AG20443 (cell line): ENCODE results near the gene PKP1.
A peak's percentile ranks its signal among the peaks of the same experiment; 100 is the strongest.

ENCODE experiments used
- DNase-seq: peaks from one replicate; pipeline ENCODE4 v3.0.0; 2012; ENCODE audit warnings: low spot score, mixed read lengths

The PKP1 gene

DNA sequence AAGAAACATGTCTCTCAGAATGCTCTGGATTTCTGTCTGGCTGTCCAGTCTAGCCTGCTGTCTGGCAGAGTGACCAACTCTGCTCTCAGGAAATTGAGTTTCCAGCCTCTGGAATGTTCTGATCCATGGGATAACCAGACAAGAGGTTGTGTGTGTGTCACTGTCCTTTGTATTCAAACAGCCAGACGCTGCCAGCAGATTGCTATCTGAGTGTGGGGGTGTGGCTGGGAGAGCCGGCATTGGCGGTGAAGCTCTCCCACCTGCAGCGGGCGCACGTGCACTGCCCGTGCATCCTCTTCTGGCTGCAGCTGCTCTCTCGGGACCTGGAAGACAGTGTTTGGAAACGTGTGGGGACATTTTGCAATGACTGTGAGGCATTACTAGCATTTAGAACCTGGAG is 26.1 kb downstream of the PKP1 start:
- DNase-seq, result peak; percentile 71

DNA sequence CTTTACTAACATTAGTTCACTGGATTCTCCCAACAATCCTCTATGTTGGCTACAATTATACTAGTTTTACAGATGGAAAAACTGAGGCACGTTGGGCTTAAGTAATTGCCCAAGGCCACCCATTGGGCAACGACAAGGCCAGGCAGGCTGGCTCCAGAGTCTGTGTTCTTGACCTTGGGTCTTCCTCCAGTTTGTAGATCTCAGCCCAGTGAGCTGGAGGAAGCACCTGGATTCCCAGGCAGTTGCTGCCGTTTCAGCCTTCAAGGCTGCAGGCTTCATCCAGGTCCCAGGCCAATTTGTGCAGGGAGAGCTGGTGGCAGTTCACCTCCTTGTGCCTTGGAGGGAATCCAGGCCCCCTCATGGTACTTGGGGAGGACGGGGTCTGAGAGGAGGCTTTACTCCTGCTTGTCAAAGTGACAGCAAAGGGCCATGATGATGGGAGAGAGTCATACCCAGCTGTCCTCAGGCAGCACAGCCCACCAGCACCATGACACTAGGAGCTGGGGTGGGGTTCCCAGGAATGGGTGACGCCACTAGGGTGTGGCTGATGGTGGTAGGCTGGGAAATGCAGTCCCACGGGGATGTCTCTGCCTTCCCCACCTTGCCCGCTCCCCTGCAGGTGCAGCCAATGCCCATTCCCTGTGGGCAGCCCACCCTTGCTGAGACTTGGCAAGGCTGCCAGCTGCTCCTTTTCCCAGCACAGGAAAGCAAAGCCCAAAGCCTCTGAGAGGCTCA is 27.1 kb downstream of the PKP1 start:
- no peak for DNase-seq

DNA sequence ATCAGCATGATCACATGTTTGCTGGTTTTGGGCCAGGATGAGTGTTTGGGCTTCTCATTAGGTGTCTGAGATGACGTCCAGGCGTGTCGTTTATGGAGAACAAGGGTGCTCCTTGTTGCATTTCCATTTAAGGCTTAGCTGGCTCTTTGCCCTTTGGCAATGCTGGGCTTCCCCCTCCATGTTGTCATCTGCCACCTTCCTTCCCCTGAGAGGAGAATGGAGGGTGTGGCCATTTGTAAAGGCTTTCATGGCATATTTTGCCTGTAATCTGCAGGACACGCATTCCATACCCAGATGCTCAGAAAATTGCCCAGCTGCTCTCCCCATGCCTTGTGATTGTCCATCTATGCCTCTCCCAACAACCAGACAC is 27.7 kb downstream of the PKP1 start:
- DNase-seq, result peak; percentile 24

DNA sequence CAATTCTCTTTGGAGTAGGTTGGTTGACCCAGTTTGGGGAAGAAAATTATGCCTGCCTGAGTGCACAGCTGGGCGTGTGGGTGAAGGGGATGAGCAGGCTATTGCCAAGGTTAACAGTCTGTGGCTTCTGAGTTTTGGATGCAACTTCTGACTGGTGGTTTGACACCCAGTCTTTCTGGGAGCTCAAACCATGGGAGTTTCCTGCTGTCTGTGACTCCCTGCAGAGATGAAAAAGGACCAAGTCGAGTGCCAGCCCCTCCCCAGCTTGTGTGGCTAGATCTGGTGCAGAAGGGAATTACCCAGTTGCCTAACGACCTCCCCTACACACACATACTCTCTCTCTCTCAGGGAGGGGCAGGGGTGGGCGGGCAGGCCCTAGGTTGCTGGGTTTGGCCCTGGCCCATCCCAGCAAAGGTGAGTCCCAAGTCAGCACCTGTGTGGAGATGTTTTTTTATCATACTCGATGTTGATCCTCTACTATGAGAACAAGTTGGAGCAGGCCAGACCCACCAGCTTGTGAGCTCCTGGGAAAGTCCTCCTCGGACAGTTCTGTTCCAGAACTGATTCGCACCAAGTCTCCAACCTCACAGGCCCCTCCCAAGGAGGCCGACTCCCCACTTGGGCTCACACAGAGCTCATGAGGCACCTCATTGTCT is 28.2 kb downstream of the PKP1 start:
- no peak for DNase-seq

DNA sequence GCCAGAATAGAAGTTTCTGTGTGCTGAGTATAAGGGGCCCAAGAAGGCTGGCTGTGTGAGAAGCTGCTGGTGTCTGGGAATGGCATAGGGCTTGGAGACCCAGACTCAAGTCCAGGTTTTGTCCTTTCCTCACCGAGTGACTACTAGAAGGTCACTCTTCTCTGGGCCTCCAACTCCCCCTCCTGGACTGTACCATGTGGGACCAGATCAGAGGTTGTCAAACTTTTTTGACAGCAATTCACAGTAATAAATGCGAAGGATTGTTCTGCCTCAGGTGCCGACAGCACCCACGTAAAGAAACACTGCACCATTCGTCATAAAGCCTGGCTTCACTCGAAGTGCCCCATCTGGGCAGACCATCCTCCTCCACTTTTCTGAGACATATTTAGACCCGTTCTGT is 29.0 kb downstream of the PKP1 start:
- DNase-seq, result no peak

DNA sequence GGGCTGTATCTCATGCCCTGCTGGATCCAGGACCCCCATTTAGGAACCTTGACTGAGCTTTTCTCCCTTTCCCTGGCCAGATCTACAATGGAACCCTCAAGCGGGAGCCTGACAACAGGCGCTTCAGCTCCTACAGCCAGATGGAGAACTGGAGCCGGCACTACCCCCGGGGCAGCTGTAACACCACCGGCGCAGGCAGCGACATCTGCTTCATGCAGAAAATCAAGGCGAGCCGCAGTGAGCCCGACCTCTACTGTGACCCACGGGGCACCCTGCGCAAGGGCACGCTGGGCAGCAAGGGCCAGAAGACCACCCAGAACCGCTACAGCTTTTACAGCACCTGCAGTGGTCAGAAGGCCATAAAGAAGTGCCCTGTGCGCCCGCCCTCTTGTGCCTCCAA is 29.8 kb downstream of the PKP1 start:
- DNase-seq, result no peak

DNA sequence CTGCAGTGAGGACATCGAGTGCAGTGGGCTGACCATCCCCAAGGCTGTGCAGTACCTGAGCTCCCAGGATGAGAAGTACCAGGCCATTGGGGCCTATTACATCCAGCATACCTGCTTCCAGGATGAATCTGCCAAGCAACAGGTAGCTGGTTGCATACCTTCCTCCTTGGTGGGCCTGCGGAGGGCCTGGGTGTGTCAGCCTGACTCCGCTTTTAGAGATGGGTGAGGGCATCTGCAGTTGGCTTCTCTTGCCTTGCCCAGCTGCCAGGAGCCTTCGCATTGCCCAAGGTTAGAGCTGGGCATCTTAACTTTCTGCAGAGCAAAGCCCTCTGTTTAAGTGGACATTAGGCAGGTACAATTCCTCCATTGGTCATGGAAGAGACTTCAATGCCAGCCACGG is 33.2 kb downstream of the PKP1 start:
- no peak for DNase-seq

DNA sequence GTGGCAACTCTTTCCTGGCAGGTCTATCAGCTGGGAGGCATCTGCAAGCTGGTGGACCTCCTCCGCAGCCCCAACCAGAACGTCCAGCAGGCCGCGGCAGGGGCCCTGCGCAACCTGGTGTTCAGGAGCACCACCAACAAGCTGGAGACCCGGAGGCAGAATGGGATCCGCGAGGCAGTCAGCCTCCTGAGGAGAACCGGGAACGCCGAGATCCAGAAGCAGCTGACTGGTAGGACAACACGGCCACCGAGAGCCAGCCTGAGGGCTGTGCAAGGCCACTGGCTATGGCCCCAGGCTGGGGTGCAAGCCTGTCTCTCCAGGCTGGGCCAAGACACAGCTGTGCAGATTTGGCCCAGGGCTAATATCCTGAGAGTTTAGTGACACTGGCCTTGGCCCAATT is 34.2 kb downstream of the PKP1 start:
- DNase-seq, result no peak

DNA sequence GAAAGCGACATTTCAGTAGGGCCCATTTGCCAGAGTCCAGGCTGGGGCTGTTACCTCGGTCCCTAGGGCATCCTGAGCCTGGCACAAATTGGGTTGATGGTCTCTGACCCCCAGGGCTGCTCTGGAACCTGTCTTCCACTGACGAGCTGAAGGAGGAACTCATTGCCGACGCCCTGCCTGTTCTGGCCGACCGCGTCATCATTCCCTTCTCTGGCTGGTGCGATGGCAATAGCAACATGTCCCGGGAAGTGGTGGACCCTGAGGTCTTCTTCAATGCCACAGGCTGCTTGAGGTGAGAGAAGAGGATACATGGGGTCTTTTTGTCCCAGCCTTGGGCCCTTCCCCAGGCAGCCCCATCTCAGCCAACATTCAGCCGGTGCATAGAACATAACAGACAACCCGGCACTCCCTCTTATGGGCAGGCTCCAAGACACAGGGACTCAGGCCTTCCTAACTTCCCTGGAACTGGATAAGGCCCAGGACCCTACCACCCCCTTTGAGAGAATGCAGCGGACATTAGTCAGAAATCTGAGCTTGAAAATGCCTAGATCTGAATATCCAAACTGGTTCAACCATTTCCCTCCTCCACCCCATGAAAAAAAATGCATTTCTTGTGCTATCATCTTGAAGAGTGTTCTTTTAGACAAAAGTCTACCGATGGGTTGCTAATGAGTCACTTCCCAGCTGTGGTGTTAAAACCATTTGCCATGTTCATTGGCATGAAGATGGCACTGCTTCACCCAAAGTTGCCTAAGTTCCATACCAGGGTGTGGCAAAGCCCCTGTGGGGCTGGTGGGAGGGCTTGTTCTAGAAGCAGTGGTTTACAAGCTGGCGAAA is 35.4 kb downstream of the PKP1 start:
- DNase-seq, result no peak

DNA sequence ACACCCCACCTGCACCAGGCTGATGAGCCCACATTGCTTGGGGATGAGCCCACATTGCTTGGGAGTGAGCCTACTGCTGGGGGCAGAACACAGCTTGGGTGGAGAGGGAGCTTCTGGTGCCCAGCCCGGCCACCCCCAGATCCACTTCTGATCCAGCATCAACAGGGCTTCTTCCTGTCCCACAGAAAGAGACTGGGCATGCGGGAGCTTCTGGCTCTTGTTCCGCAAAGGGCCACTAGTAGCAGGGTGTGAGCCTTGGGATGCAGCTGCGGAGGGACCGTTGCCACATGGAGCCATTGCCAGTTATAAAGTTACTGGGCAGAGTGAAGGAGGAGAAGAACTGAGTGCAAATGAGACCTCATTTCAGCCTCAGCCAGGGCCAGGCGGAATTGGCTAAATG is 36.3 kb downstream of the PKP1 start:
- DNase-seq, result no peak

DNA sequence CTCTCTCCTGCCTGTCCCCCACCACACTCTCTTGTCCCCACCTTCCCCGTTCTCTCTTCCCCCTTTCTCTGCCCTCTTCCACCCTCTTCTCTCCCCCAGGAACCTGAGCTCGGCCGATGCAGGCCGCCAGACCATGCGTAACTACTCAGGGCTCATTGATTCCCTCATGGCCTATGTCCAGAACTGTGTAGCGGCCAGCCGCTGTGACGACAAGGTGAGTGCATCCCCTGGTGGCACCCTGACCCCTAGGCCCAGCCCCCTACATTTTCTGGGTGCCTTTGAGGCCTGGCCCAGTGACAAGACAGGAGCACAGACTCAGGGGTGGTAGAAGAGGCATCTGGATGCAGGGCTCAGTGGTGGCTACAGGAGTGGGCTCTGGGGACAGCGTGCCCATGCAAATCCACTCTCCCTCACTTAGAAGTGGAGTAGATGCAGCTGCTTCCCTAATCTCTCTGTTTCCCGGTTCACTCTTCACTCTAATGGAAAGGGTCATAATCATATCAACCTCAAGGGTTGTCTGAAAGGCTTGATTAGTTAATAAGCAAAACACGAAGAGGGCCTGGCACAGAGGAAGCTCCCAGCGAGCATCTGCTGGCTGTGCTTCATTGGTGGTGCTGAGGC is 37.0 kb downstream of the PKP1 start:
- no peak for DNase-seq

DNA sequence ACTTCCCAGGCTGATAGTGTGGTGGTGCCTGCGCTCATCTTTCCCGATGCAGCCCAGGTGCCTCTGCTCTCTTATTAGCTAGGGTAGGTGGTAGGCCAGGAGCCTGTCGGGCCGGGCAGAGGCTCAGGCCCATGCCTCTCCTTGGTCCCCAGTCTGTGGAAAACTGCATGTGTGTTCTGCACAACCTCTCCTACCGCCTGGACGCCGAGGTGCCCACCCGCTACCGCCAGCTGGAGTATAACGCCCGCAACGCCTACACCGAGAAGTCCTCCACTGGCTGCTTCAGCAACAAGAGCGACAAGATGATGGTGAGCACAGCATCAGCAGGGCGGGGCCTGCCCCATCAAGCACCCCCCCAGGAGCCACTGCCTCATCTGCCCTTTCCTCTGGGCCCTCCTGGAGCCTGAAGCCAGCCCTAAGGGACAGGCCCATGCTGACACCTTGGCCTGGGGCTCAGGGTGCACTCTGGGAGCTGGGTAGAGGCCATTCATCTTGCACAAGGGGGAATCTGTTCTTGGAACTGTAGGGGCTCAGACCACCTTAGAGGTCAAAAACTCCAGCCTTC is 38.6 kb downstream of the PKP1 start:
- DNase-seq, result no peak

DNA sequence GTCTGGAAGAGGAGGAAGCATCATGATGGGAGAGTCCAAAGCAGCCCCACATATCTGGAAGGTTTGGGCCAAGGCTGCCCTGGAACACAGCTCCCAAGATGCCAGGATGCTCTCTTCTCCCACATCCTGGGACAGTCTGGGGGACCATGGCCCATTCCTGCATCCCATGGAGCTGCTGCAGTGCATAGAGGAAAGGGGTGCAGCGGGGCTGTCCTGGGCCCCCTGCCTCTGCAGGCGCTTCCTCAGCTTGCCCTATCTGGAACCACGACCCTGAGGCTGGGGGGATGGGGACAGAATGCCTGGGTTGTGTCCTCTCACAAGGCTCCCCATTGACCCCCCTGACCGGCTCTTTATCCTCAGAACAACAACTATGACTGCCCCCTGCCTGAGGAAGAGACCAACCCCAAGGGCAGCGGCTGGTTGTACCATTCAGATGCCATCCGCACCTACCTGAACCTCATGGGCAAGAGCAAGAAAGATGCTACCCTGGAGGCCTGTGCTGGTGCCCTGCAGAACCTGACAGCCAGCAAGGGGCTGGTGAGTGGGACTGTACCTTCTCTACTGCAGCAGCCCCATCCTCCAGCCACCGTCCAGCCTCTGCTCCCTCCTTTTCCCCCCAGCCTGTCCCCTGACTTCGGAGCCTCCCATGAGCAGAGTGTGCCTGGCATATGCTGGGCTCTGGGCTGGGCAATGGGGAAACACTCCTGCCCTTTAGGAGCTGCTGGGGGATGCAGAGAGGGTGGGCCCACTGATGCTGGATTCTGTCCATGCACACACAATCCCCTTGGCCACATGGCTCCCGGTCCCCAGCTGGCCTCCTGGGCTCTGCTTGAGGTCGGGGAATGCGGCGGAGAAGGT is 39.6 kb downstream of the PKP1 start:
- DNase-seq, result no peak

DNA sequence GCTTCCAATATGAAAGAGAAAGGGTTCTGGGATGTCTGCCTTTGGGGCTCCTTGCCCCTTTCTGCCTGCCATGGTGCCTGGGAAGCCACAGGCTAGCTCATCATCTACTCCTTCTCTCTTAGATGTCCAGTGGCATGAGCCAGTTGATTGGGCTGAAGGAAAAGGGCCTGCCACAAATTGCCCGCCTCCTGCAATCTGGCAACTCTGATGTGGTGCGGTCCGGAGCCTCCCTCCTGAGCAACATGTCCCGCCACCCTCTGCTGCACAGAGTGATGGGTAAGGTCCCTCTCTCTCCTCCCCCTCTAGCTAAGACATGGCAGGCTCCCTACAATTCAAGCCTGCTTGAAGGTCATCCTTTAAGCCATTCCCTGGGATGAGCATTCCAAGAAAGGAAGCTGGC is 41.0 kb downstream of the PKP1 start:
- no peak for DNase-seq

DNA sequence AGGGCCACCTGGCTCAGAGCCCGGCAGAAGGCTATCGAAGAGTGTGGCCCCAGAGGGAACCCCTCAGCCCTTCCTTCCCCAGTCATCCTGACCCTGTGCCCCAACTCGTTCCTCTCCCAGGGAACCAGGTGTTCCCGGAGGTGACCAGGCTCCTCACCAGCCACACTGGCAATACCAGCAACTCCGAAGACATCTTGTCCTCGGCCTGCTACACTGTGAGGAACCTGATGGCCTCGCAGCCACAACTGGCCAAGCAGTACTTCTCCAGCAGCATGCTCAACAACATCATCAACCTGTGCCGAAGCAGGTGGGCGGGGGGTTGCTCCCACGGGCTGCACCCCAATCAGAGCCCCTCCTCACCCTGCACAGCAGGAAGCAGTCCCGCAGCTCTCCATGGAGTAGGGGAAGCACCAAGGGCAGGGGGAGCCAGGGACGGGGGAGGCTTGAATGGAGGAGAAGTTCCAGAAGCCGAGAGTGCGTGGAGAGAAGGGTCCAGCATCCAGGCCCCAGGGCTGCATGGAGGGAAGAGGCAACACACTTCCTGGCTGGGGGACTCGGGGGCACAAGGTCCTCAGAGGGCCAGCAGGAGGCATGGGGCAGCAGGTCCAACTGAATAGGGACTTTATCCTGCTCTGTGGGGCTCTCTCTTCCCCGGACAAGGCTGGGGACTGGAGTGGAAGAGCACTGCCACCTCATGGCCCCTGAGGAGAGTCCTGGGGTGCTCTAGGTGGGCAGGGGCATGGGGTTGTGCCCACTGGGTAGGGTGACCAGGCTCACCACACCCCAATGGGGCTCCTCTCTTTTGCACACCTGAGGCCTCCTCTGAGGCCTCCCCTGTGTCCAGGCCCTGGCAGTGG is 41.7 kb downstream of the PKP1 start:
- DNase-seq, result no peak

DNA sequence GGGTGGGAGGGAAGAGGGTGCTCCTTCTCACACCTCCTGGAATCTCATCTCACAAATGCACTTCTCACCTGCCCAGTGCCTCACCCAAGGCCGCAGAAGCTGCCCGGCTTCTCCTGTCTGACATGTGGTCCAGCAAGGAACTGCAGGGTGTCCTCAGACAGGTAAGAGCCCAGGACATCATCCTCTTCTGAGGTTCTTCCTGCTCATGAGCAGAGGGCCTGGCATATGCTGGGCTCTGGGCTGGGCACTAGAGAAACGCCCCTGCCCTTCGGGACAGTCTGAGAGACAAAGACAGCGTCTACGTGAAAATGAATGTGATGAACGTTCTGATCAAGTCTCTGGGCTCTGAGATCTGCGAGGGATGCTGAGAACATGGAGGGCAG is 42.4 kb downstream of the PKP1 start:
- no peak for DNase-seq

DNA sequence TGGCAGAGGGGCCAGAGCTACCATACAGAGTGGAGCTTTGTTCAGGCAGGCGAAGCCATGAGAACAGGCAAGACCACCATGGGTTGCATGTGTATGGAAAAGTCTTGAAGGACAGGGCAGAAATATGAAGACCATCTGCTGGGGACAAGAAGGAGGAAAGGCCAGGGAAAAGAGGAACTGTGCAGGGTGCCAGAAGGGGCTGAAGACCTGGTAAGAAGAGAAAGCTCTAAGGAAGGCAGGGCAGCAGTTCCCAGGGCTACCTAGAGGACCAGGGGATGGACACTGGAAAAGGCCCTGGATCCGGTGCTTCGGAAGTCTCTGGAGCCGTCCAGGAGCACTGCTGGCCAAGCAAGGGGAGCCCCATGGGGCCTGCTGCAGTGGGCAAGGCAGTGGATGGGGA is 43.4 kb downstream of the PKP1 start:
- no peak for DNase-seq

DNA sequence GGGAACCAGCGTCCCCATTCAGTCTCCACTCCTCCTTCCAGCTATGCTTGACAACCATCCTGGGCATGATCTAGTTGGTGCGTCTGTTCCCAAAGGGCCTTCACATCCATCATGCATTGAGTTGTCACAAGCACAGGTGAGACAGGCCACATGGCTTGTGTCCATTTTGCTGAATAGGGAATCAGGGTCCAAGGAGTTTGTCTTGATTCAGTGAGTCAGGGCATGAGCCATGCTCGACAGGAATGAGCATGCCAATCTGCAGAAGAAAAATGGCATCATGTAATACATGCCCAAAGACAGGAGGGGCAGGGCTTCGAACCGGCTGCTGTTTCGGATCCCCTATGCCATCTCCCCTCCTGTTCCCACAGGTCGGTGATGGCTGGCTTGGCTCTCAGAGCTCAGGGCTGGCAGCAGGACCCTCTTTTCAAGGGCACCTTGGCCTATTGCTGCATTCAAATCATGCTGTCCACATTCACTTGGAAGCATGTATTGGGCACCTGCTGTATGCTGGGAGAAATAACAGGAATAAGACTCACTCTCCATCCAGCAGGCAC is 44.5 kb downstream of the PKP1 start:
- no peak for DNase-seq

DNA sequence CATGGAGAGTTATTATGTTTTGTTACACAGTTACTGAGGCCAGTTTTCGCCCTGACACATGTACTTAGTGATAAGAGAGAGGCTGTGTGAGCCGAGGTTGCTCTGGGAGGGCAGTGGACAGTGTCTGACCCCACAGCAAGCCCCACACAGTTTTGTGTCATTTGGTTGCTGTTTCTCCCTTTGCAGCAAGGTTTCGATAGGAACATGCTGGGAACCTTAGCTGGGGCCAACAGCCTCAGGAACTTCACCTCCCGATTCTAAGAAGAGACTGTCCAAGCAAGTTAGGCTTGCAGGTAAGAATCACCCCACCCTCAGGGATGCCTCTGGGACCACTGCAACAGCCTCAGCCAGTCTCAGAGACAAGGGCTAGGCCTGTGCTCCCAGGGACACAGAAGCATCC is 45.3 kb downstream of the PKP1 start:
- no peak for DNase-seq

DNA sequence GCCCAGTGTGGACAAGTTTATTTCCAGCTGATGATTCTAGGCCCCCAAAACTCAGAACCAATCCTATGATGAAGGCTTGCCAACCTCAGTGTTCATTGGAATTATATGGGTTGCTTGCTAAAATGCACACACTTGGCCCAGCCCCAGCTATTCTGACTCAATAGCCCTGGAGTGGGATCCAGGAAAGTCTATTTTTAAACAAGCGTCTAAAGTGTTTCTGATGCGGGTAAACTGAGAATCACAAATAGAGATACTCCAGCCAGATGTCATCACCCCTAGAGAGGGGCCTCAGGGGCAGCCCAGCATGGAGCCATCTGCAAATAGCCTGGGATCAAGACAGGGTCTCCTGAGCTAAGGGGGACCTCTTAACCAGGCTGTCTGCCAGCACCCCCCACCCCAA is 46.0 kb downstream of the PKP1 start:
- DNase-seq, result no peak
